Esophagus muscularis mucosa (tissue), 4 donors: Measurements from ENCODE around the gene NBPF1. TPM values are rescaled to one million over a fixed set of nuclear protein-coding genes. Genes with fewer than 3 reads are reported as not detected.
"Not testable (repeated sequence)": the region's sequence is repeated elsewhere in the genome, so short reads cannot be mapped to it uniquely, and the experiment has no call there.

ENCODE experiments used
- DNase-seq: peaks from one replicate; pipeline ENCODE4 v3.0.0-alpha.2; 2017; ENCODE audit errors: extremely low spot score
- H3K27ac ChIP-seq, 4 donors: fragments of 200-600 bp; sonication (generic); replicated peaks in 1 of 4; 1 replicate in 3 of 4; 2 replicates in 1 of 4; pipeline ENCODE4 v1.5.1; 2016 to 2019; ENCODE audit warnings: mild to moderate bottlenecking in 1 of 4
- H3K27me3 ChIP-seq, 4 donors: fragments of 200-600 bp; sonication (generic); one replicate each; pipeline versions ENCODE4 v1.5.1 to v1.6.0; 2016 to 2019
- H3K36me3 ChIP-seq, 4 donors: fragments of 200-600 bp; sonication (generic); one replicate each; pipeline ENCODE4 v1.5.1; 2016 to 2019
- H3K4me1 ChIP-seq, 4 donors: fragments of 200-600 bp; sonication (generic); one replicate each; pipeline ENCODE4 v1.5.1; 2016 to 2019
- H3K4me3 ChIP-seq, 4 donors: fragments of 200-600 bp; sonication (generic); 1 replicate in 2 of 4; 2 replicates in 2 of 4; pipeline ENCODE4 v1.5.1; 2016 to 2019; ENCODE audit warnings: mild to moderate bottlenecking in 4 of 4, moderate library complexity in 1 of 4
- H3K9me3 ChIP-seq, 4 donors: fragments of 200-600 bp; sonication (generic); 1 replicate in 3 of 4; 2 replicates in 1 of 4; pipeline ENCODE4 v1.5.1; 2016 to 2019
- CTCF ChIP-seq, 3 experiments: fragments of 200-600 bp in 2 of 3; fragments of 450-650 bp in 1 of 3; sonication (generic) in 2 of 3; IDR thresholded peaks; one replicate each; pipeline ENCODE4 v1.5.1; 2017 to 2019; ENCODE audit warnings: antibody characterized with exemption in 3 of 3, mild to moderate bottlenecking in 2 of 3, moderate library complexity in 1 of 3
- EP300 ChIP-seq: sonication (generic); formaldehyde crosslinking; IDR thresholded peaks from one replicate; pipeline ENCODE4 v1.6.1; 2017; ENCODE audit warnings: antibody characterized with exemption
- POLR2A ChIP-seq: fragments of 450-650 bp; IDR thresholded peaks from one replicate; pipeline ENCODE4 v1.6.1; 2017; ENCODE audit warnings: antibody characterized with exemption, moderate library complexity, mild to moderate bottlenecking, low read depth
- POLR2AphosphoS5 ChIP-seq, 2 donors: sonication (generic); formaldehyde crosslinking; IDR thresholded peaks; one replicate each; pipeline ENCODE4 v1.6.1; 2017; ENCODE audit warnings: antibody characterized with exemption in 2 of 2
- WGBS: methylation state at CpG from one replicate; pipeline ENCODE4 v1.1.5; 2018; 5-methylcytosine and 5-hydroxymethylcytosine counted together
- intact Hi-C: fragments of 100-400 bp; cut with DNase I; formaldehyde crosslinking; loops from one replicate; pipeline ENCODE4 v1.15.1; 2023
- total RNA-seq, 4 donors: library from RNA; depleted of rRNA; stranded (reverse); fragments of >200 nt; gene quantifications; one replicate each; pipeline versions ENCODE4 v1.1.0 to v1.2.1, GENCODE V29; 2016

NBPF1 gene
- total RNA-seq, 4 donors from 2014 or later, result 16.6 to 39.2 (median 28.1) TPM

GRCh38 chr1:16625497-16626408 lies 12.4 kb upstream of the NBPF1 start:
- H3K36me3 ChIP-seq, result peaks cover 61 to 100% (median 94%) of the 10 kb centered on the region in 4 donors
- intact Hi-C loops, result no loop called here
- no peak overlapping the region for H3K27ac ChIP-seq
- 88% methylated on average over 25 of the region's 25 CpGs for WGBS
- no peak overlapping the region for H3K4me3 ChIP-seq
- TF ChIP-seq CTCF (IDR thresholded peaks at IDR 0.05) (no peak), POLR2A (no peak), EP300 (no peak), POLR2AphosphoS5 (IDR thresholded peaks at IDR 0.05) (no peak)
- no peaks in the 10 kb centered on the region for H3K27me3 ChIP-seq
- DNase-seq, result no peak
- H3K4me1 ChIP-seq, result peaks cover 0 to 4% (median 1%) of the 10 kb centered on the region in 4 donors
- no peaks in the 10 kb centered on the region for H3K9me3 ChIP-seq

GRCh38 chr1:16623812-16624719 lies 10.7 kb upstream of the NBPF1 start:
- peaks cover 46 to 94% (median 83%) of the 10 kb centered on the region in 4 donors for H3K36me3 ChIP-seq
- WGBS, result 83% methylated on average over 27 of the region's 27 CpGs
- intact Hi-C loops, result loop anchor here (2.0 kb wide), 1 partner anchor 327 kb away; no protein-coding TSS in a partner anchor

GRCh38 chr1:16623337-16623736 lies 10.0 kb upstream of the NBPF1 start:
- 81% methylated on average over 7 of the region's 7 CpGs for WGBS
- H3K27me3 ChIP-seq, H3K4me3 ChIP-seq, H3K4me1 ChIP-seq, DNase-seq, H3K9me3 ChIP-seq, H3K27ac ChIP-seq: not testable (repeated sequence)
- intact Hi-C loops, result loop anchor here (2.0 kb wide), 1 partner anchor 327 kb away; no protein-coding TSS in a partner anchor
- peaks cover 39 to 93% (median 82%) of the 10 kb centered on the region in 4 donors for H3K36me3 ChIP-seq

More at GRCh38 chr1:16623812-16624719, 10.7 kb upstream of the NBPF1 start:
- H3K27ac ChIP-seq, H3K27me3 ChIP-seq, H3K4me3 ChIP-seq, DNase-seq, H3K9me3 ChIP-seq, H3K4me1 ChIP-seq: not testable (repeated sequence)

GRCh38 chr1:16621681-16622315 lies 8.4 kb upstream of the NBPF1 start:
- not testable (repeated sequence) for H3K4me3 ChIP-seq, H3K9me3 ChIP-seq, H3K27ac ChIP-seq, H3K27me3 ChIP-seq, H3K4me1 ChIP-seq, DNase-seq
- intact Hi-C loops, result loop anchor here (2.0 kb wide), 1 partner anchor 329 kb away; no protein-coding TSS in a partner anchor
- 90% methylated on average over 9 of the region's 9 CpGs for WGBS
- H3K36me3 ChIP-seq, result peaks cover 29 to 83% (median 77%) of the 10 kb centered on the region in 4 donors

GRCh38 chr1:16621300-16621658 lies 7.9 kb upstream of the NBPF1 start:
- no peaks in the 10 kb centered on the region for H3K27me3 ChIP-seq
- WGBS, result 94% methylated on average over 2 of the region's 2 CpGs
- no peak overlapping the region for H3K4me3 ChIP-seq
- H3K36me3 ChIP-seq, result peaks cover 29 to 78% (median 72%) of the 10 kb centered on the region in 4 donors
- intact Hi-C loops, result no loop called here
- no peak for DNase-seq
- TF ChIP-seq CTCF (IDR thresholded peaks at IDR 0.05), result peak in 1 of 3 experiments; percentile 30
- TF ChIP-seq EP300, result no peak
- H3K27ac ChIP-seq, result no peak overlapping the region
- H3K4me1 ChIP-seq, result peaks cover 0 to 7% (median 3%) of the 10 kb centered on the region in 4 donors
- no peaks in the 10 kb centered on the region for H3K9me3 ChIP-seq

GRCh38 chr1:16619803-16620501 lies 6.6 kb upstream of the NBPF1 start:
- H3K9me3 ChIP-seq, H3K27me3 ChIP-seq, H3K4me1 ChIP-seq, intact Hi-C loops, DNase-seq, H3K4me3 ChIP-seq, H3K27ac ChIP-seq: not testable (repeated sequence)
- WGBS, result 87% methylated on average over 21 of the region's 21 CpGs
- H3K36me3 ChIP-seq, result peaks cover 19 to 65% (median 59%) of the 10 kb centered on the region in 4 donors
